Neural cell (in vitro differentiated cells): Measurements from ENCODE around the gene KCNIP3. TPM values are rescaled to one million over a fixed set of nuclear protein-coding genes. Genes with fewer than 3 reads are reported as not detected.

Source experiments
- H2AFZ ChIP-seq: fragments of 200-600, 300-800 bp; sonication (generic), shearing (Covaris generic); 2 replicates; pipeline ENCODE4 v1.6.0; 2014; ENCODE audit warnings: low read depth, mild to moderate bottlenecking, antibody characterized with exemption, low read length, moderate library complexity
- H3F3A ChIP-seq: fragments of 200-600 bp; shearing (Covaris generic); 2 replicates; pipeline ENCODE4 v1.6.1; 2016; ENCODE audit warnings: mild to moderate bottlenecking, moderate library complexity, mixed read lengths, antibody characterized with exemption, low read length; ENCODE audit not compliant: insufficient read depth, poor library complexity, severe bottlenecking
- H3K27ac ChIP-seq: fragments of 200-600, 300-800 bp; sonication (generic), shearing (Covaris generic); 2 replicates; pipeline ENCODE4 v1.5.1; 2014; ENCODE audit warnings: mild to moderate bottlenecking, low read length, moderate library complexity
- H3K27me3 ChIP-seq: fragments of 300-800, 200-600 bp; sonication (generic), shearing (Covaris generic); 2 replicates; pipeline ENCODE4 v1.6.0; 2014; ENCODE audit warnings: mild to moderate bottlenecking, low read depth, low read length, moderate library complexity; ENCODE audit not compliant: insufficient read depth
- H3K36me3 ChIP-seq: fragments of 300-800, 200-600 bp; sonication (generic), shearing (Covaris generic); 2 replicates; pipeline ENCODE4 v1.5.1; 2014; ENCODE audit warnings: mild to moderate bottlenecking, antibody characterized with exemption, low read length, moderate library complexity; ENCODE audit not compliant: insufficient read depth
- H3K4me2 ChIP-seq: fragments of 300-800, 200-600 bp; sonication (generic), shearing (Covaris generic); 2 replicates; pipeline ENCODE4 v1.6.0; 2014; ENCODE audit warnings: mild to moderate bottlenecking, low read length
- H3K4me3 ChIP-seq: fragments of 300-800, 200-600 bp; sonication (generic), shearing (Covaris generic); 2 replicates; pipeline ENCODE4 v1.5.1; 2014; ENCODE audit warnings: mild to moderate bottlenecking, low read length, moderate library complexity
- H3K79me2 ChIP-seq: fragments of 200-600 bp; shearing (Covaris generic); replicated peaks from 2 replicates; pipeline ENCODE4 v1.6.0; 2014; ENCODE audit warnings: mild to moderate bottlenecking, low read length, moderate library complexity; ENCODE audit not compliant: insufficient read depth
- H3K9ac ChIP-seq: fragments of 300-800, 200-600 bp; sonication (generic), shearing (Covaris generic); 2 replicates; pipeline ENCODE4 v1.6.1; 2016; ENCODE audit warnings: mild to moderate bottlenecking, low read length, mixed read lengths
- H3K9me2 ChIP-seq: fragments of 200-600 bp; shearing (Covaris generic); 2 replicates; pipeline ENCODE4 v1.6.1; 2016; ENCODE audit warnings: mild to moderate bottlenecking, low read length, mixed read lengths; ENCODE audit not compliant: insufficient read depth
- H3K9me3 ChIP-seq: fragments of 200-600, 300-800 bp; sonication (generic), shearing (Covaris generic); 2 replicates; pipeline ENCODE4 v1.6.1; 2016; ENCODE audit warnings: mild to moderate bottlenecking, mixed run types, low read length, moderate library complexity, mixed read lengths
- H4K20me1 ChIP-seq: fragments of 200-600 bp; shearing (Covaris generic); 2 replicates; pipeline ENCODE4 v1.6.1; 2016; ENCODE audit warnings: mild to moderate bottlenecking, mixed run types; ENCODE audit not compliant: insufficient read depth
- CTCF ChIP-seq: fragments of 450-650 bp; IDR thresholded peaks from 2 replicates; pipeline ENCODE4 v1.5.1; 2014; ENCODE audit warnings: antibody characterized with exemption, mild to moderate bottlenecking, moderate library complexity; ENCODE audit not compliant: poor library complexity, severe bottlenecking
- EP300 ChIP-seq: fragments of 450-650 bp; conservative IDR thresholded peaks from 2 replicates; pipeline ENCODE4 v1.6.1; 2014; ENCODE audit warnings: antibody characterized with exemption, mild to moderate bottlenecking, moderate library complexity; ENCODE audit not compliant: poor library complexity, severe bottlenecking
- EZH2 ChIP-seq: fragments of 200-600, 300-800 bp; shearing (Covaris generic), sonication (generic); IDR thresholded peaks from 2 replicates; pipeline ENCODE4 v1.6.1; 2014; ENCODE audit warnings: antibody characterized with exemption, low read length, borderline replicate concordance, mild to moderate bottlenecking; ENCODE audit not compliant: insufficient read depth, poor library complexity, severe bottlenecking
- MXI1 ChIP-seq: fragments of 450-650 bp; conservative IDR thresholded peaks from 2 replicates; pipeline ENCODE4 v1.6.1; 2014; ENCODE audit warnings: antibody characterized with exemption, mild to moderate bottlenecking; ENCODE audit not compliant: poor library complexity, severe bottlenecking
- POLR2AphosphoS5 ChIP-seq: IDR thresholded peaks from 2 replicates; pipeline ENCODE4 v1.6.1; 2012
- RAD21 ChIP-seq: fragments of 450-650 bp; conservative IDR thresholded peaks from 2 replicates; pipeline ENCODE4 v1.6.1; 2014; ENCODE audit warnings: antibody characterized with exemption, mild to moderate bottlenecking, moderate library complexity
- SMC3 ChIP-seq: fragments of 450-650 bp; conservative IDR thresholded peaks from 2 replicates; pipeline ENCODE4 v1.6.1; 2014; ENCODE audit warnings: antibody characterized with exemption, mild to moderate bottlenecking, moderate library complexity; ENCODE audit not compliant: poor library complexity
- TAF1 ChIP-seq: IDR thresholded peaks from 2 replicates; pipeline ENCODE4 v1.6.1; 2012; ENCODE audit warnings: low read depth
- polyA plus RNA-seq: library from polyadenylated mRNA; depleted of rRNA; stranded (reverse); fragments of >200 nt; gene quantifications from 2 replicates; pipeline ENCODE4 v1.2.3, GENCODE V29; 2014
- TF ChIP-seq, protein P1 (sequence below): IDR thresholded peaks from 2 replicates; pipeline ENCODE4 v1.6.1; 2012; ENCODE audit warnings: borderline replicate concordance

KCNIP3 gene
- polyA plus RNA-seq, 1 donor from 2014 or later = not detected

DNA sequence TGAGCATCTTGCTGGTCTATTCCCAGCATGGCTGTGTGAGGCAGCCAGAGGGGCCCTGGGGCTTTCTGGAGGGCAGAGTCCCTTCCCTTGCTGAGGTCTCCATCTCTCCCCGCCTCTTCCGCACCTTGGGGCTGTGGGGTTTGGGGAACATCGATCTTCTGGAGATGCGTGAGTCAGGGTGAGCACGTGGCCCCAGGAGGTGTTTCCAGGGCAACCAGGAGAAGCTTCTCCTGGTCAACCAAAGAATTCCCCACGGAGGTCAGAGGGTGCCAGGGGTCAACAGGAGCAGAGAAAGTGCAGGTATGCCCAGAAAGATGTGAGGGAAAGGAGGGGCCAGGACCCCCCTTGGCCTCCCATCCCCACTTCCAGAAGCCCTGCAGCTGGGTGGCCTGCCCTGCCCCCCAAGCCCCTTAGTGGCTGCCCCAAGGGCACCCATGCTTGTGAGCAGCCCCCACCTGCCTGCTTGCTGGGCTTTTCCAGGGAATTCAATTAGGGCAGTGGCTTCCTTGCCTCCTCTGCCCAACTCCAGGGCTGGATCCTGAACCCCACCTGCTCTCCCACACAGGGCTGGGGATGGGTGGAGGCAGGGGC lies 25.7 kb upstream of the KCNIP3 start:
- Histone ChIP-seq H3K27me3 (no peaks in the 10 kb centered on the region), H3K79me2 (no peaks in the 10 kb centered on the region), H3K4me3 (no peak overlapping the region), H3K9me2 (no peaks in the 10 kb centered on the region), H3K9me3 (peaks cover 12% of the 10 kb centered on the region), H4K20me1 (no peaks in the 10 kb centered on the region), H3K27ac (no peak overlapping the region), H3K9ac (no peak overlapping the region), H2AFZ (no peak overlapping the region), H3F3A (no peaks in the 10 kb centered on the region), H3K4me2 (no peak overlapping the region), H3K36me3 (no peaks in the 10 kb centered on the region)
- TF ChIP-seq SMC3 = no peak
- no peak for TF ChIP-seq TAF1
- TF ChIP-seq RAD21 = no peak
- no peak for TF ChIP-seq EZH2
- no peak for TF ChIP-seq CTCF
- no peak for TF ChIP-seq EP300
- TF ChIP-seq POLR2AphosphoS5 = no peak
- TF ChIP-seq, protein P1, sequence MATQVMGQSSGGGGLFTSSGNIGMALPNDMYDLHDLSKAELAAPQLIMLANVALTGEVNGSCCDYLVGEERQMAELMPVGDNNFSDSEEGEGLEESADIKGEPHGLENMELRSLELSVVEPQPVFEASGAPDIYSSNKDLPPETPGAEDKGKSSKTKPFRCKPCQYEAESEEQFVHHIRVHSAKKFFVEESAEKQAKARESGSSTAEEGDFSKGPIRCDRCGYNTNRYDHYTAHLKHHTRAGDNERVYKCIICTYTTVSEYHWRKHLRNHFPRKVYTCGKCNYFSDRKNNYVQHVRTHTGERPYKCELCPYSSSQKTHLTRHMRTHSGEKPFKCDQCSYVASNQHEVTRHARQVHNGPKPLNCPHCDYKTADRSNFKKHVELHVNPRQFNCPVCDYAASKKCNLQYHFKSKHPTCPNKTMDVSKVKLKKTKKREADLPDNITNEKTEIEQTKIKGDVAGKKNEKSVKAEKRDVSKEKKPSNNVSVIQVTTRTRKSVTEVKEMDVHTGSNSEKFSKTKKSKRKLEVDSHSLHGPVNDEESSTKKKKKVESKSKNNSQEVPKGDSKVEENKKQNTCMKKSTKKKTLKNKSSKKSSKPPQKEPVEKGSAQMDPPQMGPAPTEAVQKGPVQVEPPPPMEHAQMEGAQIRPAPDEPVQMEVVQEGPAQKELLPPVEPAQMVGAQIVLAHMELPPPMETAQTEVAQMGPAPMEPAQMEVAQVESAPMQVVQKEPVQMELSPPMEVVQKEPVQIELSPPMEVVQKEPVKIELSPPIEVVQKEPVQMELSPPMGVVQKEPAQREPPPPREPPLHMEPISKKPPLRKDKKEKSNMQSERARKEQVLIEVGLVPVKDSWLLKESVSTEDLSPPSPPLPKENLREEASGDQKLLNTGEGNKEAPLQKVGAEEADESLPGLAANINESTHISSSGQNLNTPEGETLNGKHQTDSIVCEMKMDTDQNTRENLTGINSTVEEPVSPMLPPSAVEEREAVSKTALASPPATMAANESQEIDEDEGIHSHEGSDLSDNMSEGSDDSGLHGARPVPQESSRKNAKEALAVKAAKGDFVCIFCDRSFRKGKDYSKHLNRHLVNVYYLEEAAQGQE = no peak
- TF ChIP-seq MXI1 = no peak

DNA sequence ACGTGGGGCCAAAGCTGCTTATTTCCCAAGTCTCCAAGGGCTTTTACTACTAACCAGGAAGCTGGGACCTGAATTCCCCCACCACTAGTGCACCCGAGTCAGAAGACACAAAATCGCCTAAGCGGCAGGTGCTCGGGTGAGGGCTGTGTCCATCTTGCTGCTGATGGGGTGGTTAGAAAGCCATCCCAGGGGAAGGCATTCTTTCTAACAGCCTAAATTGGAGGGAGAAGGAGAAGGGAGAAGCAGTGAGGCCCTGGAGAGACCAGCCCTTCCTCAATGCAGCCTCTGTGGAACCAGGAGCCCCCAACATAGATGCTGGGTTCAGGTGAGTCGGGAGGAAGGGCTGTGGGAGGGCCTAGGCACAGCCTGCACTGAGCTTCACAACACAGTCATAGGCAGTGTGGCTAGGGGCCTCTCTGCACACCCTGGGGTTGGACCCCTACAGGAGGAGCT lies 24.8 kb upstream of the KCNIP3 start:
- Histone ChIP-seq H3K9me2 (no peaks in the 10 kb centered on the region), H3K4me2 (no peak overlapping the region), H3K9me3 (peaks cover 12% of the 10 kb centered on the region), H3K79me2 (no peaks in the 10 kb centered on the region), H3K9ac (no peak overlapping the region), H2AFZ (no peak overlapping the region), H4K20me1 (no peaks in the 10 kb centered on the region), H3F3A (no peaks in the 10 kb centered on the region), H3K36me3 (no peaks in the 10 kb centered on the region), H3K27me3 (no peaks in the 10 kb centered on the region), H3K4me3 (no peak overlapping the region), H3K27ac (no peak overlapping the region)
- TF ChIP-seq CTCF = no peak
- no peak for TF ChIP-seq TAF1
- no peak for TF ChIP-seq EP300
- TF ChIP-seq SMC3 = no peak
- no peak for TF ChIP-seq EZH2
- TF ChIP-seq MXI1 = no peak
- no peak for TF ChIP-seq POLR2AphosphoS5
- TF ChIP-seq, protein P1 = no peak
